ENCODE measurements around the gene SPATA22. TPM values are rescaled to one million over a fixed set of nuclear protein-coding genes. Genes with fewer than 3 reads are reported as not detected.

Gene SPATA22
- total RNA-seq, 1 donor from 2014 or later = 0.75 TPM

DNA sequence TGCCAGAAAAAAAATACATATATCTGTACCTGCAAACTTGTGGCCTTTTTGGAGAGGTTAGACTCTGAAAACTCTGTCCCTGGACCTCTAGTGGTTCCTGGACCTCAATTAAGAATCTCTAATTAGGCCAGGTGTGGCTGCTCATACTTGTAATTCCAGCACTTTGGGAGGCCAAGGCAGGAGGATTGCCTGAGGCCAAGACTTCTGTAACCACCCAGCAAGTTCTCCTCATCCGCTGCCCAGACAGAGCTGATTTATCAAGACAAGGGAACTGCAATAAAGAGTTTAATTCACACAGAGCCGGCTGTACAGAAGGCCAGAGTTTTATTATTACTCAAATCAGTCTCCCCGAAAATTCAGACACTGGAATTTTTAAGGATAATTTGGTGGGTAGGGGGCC is 8.4 kb upstream of the SPATA22 start:
- TF ChIP-seq, protein P1, sequence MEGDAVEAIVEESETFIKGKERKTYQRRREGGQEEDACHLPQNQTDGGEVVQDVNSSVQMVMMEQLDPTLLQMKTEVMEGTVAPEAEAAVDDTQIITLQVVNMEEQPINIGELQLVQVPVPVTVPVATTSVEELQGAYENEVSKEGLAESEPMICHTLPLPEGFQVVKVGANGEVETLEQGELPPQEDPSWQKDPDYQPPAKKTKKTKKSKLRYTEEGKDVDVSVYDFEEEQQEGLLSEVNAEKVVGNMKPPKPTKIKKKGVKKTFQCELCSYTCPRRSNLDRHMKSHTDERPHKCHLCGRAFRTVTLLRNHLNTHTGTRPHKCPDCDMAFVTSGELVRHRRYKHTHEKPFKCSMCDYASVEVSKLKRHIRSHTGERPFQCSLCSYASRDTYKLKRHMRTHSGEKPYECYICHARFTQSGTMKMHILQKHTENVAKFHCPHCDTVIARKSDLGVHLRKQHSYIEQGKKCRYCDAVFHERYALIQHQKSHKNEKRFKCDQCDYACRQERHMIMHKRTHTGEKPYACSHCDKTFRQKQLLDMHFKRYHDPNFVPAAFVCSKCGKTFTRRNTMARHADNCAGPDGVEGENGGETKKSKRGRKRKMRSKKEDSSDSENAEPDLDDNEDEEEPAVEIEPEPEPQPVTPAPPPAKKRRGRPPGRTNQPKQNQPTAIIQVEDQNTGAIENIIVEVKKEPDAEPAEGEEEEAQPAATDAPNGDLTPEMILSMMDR (IDR thresholded peaks at IDR 0.05) = no peak
- Histone ChIP-seq H3K4me3 (no peak overlapping the region), H3K9me3 (no peaks in the 10 kb centered on the region), H3K27ac (no peak overlapping the region), H3K36me3 (no peaks in the 10 kb centered on the region), H3K27me3 (no peaks in the 10 kb centered on the region), H3K4me1 (peaks cover under 1% of the 10 kb centered on the region)
- intact Hi-C loops (cut with DNase I) = no loop called here
- no peak for DNase-seq
- no peak for ATAC-seq

DNA sequence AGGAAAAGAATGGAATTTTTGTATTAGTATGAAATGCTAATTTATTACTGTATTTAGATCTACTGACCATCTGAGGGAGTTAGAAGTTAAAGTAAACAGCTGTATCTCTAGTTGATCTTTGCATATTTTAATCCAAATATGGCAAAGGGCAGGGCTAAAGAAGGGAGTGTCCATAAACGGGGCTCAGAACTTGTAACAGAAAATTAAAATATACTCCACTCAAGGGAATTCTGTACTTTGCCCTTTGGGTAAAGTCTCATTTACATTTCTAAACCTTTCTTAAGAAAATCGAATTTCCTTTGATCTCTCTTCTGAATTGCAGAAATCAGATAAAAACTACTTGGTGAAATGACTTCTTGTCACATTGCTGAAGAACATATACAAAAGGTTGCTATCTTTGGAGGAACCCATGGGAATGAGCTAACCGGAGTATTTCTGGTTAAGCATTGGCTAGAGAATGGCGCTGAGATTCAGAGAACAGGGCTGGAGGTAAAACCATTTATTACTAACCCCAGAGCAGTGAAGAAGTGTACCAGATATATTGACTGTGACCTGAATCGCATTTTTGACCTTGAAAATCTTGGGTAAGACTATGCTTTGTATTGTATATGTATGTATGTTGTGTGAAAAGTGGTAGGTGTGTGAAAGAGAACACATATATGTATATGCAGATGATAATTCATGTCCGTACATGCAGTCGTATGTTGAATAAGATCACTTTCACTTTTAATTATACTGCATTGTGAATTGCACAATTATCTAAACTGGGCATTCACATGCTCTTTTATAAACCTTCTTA is 4.4 kb upstream of the SPATA22 start, which contains the start of gene ASPA:
TSS of gene ASPA (plus strand) at position 186 of the 799 bp plus-strand sequence. CDS start at position 349, 163 bp downstream.
- H3K27ac ChIP-seq = peak within 1 kb of the TSS; percentile 45
- H3K4me3 ChIP-seq = peak within 1 kb of the TSS; percentile 36

DNA sequence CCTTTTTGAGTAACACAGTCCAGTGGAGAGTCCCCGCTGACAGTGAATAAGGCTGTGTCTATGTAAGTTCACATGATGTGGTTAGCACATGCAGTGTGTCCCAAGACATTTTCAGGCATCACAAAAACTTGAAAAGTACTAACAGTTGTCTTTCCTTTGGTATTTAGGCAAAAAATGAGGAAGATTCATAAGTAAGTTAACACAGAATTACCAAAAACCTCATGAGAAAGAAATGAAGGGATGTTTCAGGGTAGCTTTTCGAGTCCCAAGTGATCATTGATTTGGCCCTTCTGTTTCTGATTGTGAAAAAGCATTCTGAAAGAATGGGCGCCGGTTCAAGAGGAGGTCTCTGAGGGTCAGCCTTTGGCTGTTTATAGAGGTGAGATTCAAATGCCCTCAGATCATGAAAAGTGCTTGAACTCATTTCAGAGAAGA is 3.6 kb upstream of the SPATA22 start:
- intact Hi-C loops (cut with DNase I) = no loop called here
- Histone ChIP-seq H3K4me1 (peaks cover 12% of the 10 kb centered on the region), H3K27me3 (no peaks in the 10 kb centered on the region), H3K9me3 (no peaks in the 10 kb centered on the region), H3K36me3 (no peaks in the 10 kb centered on the region), H3K4me3 (no peak overlapping the region), H3K27ac (peak overlapping the region; percentile 45)
- DNase-seq = no peak
- no peak for ATAC-seq
- TF ChIP-seq, protein P1 (IDR thresholded peaks at IDR 0.05) = no peak

More for the DNA sequence above, 4.4 kb upstream of the SPATA22 start, which contains the start of gene ASPA:
- no peaks in the 10 kb centered on the region for H3K9me3 ChIP-seq
- intact Hi-C loops (cut with DNase I) = no loop called here
- ATAC-seq = no peak
- TF ChIP-seq, protein P1 (IDR thresholded peaks at IDR 0.05) = no peak
- H3K4me1 ChIP-seq = peaks cover 12% of the 10 kb centered on the region
- no peak for DNase-seq
- H3K36me3 ChIP-seq = no peaks in the 10 kb centered on the region
- H3K27me3 ChIP-seq = no peaks in the 10 kb centered on the region

DNA sequence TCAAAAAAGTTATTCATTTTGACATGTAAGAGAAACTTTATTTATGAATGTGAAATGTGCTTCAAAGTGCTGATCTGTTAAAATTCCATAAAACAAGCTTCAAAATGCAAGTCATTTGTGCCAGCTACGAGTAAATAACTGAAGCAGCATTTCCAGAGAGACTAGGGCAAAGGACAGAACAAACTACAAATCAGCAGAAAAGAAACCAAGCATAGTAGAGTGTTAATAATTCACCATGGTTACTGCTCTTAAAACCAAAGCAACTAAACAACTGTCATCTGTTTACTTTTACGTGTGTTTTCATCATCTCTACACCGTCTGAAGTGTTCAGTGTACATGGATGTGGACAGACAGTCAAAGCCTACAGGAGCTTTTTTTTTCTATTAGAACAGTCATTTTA is 2.6 kb upstream of the SPATA22 start:
- Histone ChIP-seq H3K4me1 (peaks cover 12% of the 10 kb centered on the region), H3K36me3 (no peaks in the 10 kb centered on the region), H3K4me3 (no peak overlapping the region), H3K27me3 (no peaks in the 10 kb centered on the region), H3K9me3 (no peaks in the 10 kb centered on the region), H3K27ac (peak overlapping the region; percentile 45)
- no peak for DNase-seq
- TF ChIP-seq, protein P1 (IDR thresholded peaks at IDR 0.05) = no peak
- ATAC-seq = no peak
- intact Hi-C loops (cut with DNase I) = no loop called here

DNA sequence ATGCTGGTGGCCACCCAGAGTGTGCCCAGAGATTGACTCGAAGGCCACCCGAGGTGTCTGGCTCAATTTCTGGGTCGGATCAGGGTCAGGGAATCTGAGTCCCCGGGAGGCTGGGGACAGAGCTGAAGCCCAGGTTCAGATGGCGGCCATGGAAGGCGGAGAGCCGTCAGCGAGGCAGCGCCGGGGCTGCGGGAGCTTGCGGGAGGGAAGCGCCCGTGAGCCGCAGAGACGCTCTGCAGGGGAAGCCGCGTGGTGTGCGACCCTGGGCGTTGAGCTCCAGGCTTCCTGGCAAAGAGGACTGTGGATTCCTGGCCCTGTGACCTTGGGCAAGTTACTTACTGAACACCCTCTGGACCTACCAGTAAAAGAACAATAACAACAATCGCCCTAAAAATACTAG is 518 bp upstream of the SPATA22 start:
- Histone ChIP-seq H3K27ac (no peak overlapping the region), H3K4me1 (peaks cover 12% of the 10 kb centered on the region), H3K36me3 (no peaks in the 10 kb centered on the region), H3K27me3 (no peaks in the 10 kb centered on the region), H3K4me3 (no peak overlapping the region), H3K9me3 (no peaks in the 10 kb centered on the region)
- ATAC-seq (no peak), DNase-seq (no peak)
- intact Hi-C loops (cut with DNase I) = no loop called here
- TF ChIP-seq, protein P1 (IDR thresholded peaks at IDR 0.05) = no peak
